Right kidney (tissue), 9 donors: ENCODE results near the gene TBL1XR1.

Experiments
- DNase-seq: peaks from one replicate; pipeline ENCODE4 v3.0.0-alpha.2; 2016
- long read RNA-seq, 8 donors: transcript quantifications; one replicate each; lab custom pipeline, GENCODE V29; 2026

TBL1XR1 gene
- long read RNA-seq, donor 1, full-length matches to known transcripts = 1 of 1 reads
- long read RNA-seq, donor 1, partial matches to known transcripts = 0 of 1 reads
- long read RNA-seq, donor 1, other reads (novel, unspliced or antisense) = 0 of 1 reads
- long read RNA-seq, donor 2, full-length matches to known transcripts = 5 of 5 reads
- long read RNA-seq, donor 2, partial matches to known transcripts = 0 of 5 reads
- long read RNA-seq, donor 2, other reads (novel, unspliced or antisense) = 0 of 5 reads
- long read RNA-seq, donor 3, full-length matches to known transcripts = 3 of 3 reads
- long read RNA-seq, donor 3, partial matches to known transcripts = 0 of 3 reads
- long read RNA-seq, donor 3, other reads (novel, unspliced or antisense) = 0 of 3 reads
- long read RNA-seq, donor 4, full-length matches to known transcripts = 11 of 11 reads
- long read RNA-seq, donor 4, partial matches to known transcripts = 0 of 11 reads
- long read RNA-seq, donor 4, other reads (novel, unspliced or antisense) = 0 of 11 reads
- long read RNA-seq, donor 5, full-length matches to known transcripts = 4 of 4 reads
- long read RNA-seq, donor 5, partial matches to known transcripts = 0 of 4 reads
- long read RNA-seq, donor 5, other reads (novel, unspliced or antisense) = 0 of 4 reads
- long read RNA-seq, donor 6, full-length matches to known transcripts = 3 of 3 reads
- long read RNA-seq, donor 6, partial matches to known transcripts = 0 of 3 reads
- long read RNA-seq, donor 6, other reads (novel, unspliced or antisense) = 0 of 3 reads
- long read RNA-seq, donor 7, full-length matches to known transcripts = 3 of 3 reads
- long read RNA-seq, donor 7, partial matches to known transcripts = 0 of 3 reads
- long read RNA-seq, donor 7, other reads (novel, unspliced or antisense) = 0 of 3 reads
- long read RNA-seq, donor 8, full-length matches to known transcripts = 4 of 4 reads
- long read RNA-seq, donor 8, partial matches to known transcripts = 0 of 4 reads
- long read RNA-seq, donor 8, other reads (novel, unspliced or antisense) = 0 of 4 reads

- DNase-seq = peak; percentile 70
Measured at GRCh38 chr3:177197041-177197726, at the start of gene TBL1XR1. TBL1XR1 (minus strand) TSS chr3:177197482; CDS start chr3:177064977, 132,505 bp downstream.

- no peak for DNase-seq
Measured at GRCh38 chr3:177245250-177245649, 48.0 kb upstream of the TBL1XR1 start.

- no peak for DNase-seq
Measured at GRCh38 chr3:177244606-177245005, 47.3 kb upstream of the TBL1XR1 start.

- no peak for DNase-seq
Measured at GRCh38 chr3:177238686-177239216, 41.5 kb upstream of the TBL1XR1 start.

- DNase-seq = no peak
Measured at GRCh38 chr3:177237206-177237605, 39.9 kb upstream of the TBL1XR1 start.

- no peak for DNase-seq
Measured at GRCh38 chr3:177236704-177237103, 39.4 kb upstream of the TBL1XR1 start.

- no peak for DNase-seq
Measured at GRCh38 chr3:177234121-177234520, 36.8 kb upstream of the TBL1XR1 start.

GRCh38 chr3:177231242-177231641 is 34.0 kb upstream of the TBL1XR1 start:
- no peak for DNase-seq

- no peak for DNase-seq
Measured at GRCh38 chr3:177230641-177231040, 33.4 kb upstream of the TBL1XR1 start.

GRCh38 chr3:177229791-177230190 is 32.5 kb upstream of the TBL1XR1 start:
- no peak for DNase-seq

GRCh38 chr3:177228601-177229190 is 31.4 kb upstream of the TBL1XR1 start:
- no peak for DNase-seq

GRCh38 chr3:177224414-177224813 is 27.1 kb upstream of the TBL1XR1 start:
- DNase-seq = no peak

- no peak for DNase-seq
Measured at GRCh38 chr3:177221744-177222143, 24.5 kb upstream of the TBL1XR1 start.

- DNase-seq = no peak
Measured at GRCh38 chr3:177220136-177220974, 23.1 kb upstream of the TBL1XR1 start.

GRCh38 chr3:177213801-177214535 is 16.7 kb upstream of the TBL1XR1 start:
- no peak for DNase-seq

- no peak for DNase-seq
Measured at GRCh38 chr3:177212756-177213155, 15.5 kb upstream of the TBL1XR1 start.

GRCh38 chr3:177212278-177212610 is 15.0 kb upstream of the TBL1XR1 start:
- no peak for DNase-seq

GRCh38 chr3:177211503-177212277 is 14.4 kb upstream of the TBL1XR1 start:
- DNase-seq = no peak
